HG03575 (cell line): Measurements from ENCODE around the gene CALCB.

Source experiments
- ATAC-seq: cut with Tn5 transposase; IDR thresholded peaks from one replicate; pipeline ENCODE4 v1.9.1; 2021; ENCODE audit not compliant: unreplicated experiment, insufficient number of reproducible peaks, low FRiP score; ENCODE audit errors: extremely low read depth

CALCB gene

DNA sequence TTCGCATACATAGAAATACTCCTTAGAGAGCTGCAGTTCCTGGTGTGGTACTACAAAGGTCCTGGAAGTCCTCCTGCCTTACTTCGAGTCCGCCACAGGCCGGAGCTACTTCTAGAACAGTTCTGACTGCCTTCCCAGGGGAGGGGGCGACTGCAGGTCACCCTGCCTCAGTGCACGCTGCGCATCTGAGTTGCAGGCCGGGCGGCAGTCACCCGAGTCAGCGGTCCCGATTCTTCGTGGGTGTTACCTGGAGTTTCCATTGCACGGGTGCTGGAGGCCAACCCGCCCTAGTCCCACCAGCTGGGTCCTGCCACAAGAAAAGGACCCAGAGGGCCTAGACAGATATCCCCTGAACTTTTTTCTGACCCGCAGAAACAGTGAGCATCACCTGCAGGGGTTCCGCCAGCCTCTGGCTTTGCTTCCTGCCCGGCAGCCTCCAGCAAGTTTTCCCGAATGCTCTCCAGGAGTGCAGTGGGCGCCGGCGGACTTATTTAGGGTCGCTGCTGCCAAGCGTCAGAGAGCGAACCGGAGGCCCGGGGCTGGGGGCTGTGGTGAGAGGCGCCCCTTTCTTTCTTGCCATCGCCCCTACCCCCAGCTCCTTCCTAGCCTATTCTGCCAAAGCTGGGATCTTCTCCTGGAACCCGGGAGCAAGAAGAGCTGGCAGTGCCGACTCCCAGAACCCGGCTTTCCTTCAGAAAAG is 1.7 kb upstream of the CALCB start:
- no peak for ATAC-seq

DNA sequence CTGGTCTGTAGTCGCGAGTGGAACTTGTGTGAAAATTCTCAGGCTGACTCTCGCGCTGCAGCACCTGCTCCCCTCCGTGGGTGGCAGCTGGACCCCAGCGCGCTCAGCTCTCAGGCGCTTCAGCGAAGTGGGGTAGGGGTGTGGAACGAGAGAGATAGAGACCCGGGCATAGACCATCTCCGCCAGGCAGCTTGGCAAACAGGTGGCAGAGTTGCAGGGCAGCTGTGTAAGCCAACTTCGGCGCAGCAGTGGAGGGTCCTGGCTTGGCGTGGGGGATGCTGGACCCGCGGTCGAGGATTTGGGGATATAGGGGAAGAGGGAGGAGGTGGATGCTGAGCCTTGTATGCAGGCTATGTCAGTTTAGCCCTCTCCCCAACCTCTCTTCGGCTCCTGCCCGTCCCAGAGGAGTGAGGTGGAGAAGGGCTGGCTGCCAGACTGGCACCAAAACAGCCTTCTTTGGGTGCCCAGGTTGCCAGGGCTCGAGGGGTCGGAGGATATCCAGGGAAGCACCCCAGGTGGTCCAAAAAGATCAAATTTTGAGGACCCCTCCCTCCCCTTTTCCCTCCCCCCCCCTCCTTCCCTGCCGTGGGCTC is 746 bp upstream of the CALCB start:
- ATAC-seq = no peak

DNA sequence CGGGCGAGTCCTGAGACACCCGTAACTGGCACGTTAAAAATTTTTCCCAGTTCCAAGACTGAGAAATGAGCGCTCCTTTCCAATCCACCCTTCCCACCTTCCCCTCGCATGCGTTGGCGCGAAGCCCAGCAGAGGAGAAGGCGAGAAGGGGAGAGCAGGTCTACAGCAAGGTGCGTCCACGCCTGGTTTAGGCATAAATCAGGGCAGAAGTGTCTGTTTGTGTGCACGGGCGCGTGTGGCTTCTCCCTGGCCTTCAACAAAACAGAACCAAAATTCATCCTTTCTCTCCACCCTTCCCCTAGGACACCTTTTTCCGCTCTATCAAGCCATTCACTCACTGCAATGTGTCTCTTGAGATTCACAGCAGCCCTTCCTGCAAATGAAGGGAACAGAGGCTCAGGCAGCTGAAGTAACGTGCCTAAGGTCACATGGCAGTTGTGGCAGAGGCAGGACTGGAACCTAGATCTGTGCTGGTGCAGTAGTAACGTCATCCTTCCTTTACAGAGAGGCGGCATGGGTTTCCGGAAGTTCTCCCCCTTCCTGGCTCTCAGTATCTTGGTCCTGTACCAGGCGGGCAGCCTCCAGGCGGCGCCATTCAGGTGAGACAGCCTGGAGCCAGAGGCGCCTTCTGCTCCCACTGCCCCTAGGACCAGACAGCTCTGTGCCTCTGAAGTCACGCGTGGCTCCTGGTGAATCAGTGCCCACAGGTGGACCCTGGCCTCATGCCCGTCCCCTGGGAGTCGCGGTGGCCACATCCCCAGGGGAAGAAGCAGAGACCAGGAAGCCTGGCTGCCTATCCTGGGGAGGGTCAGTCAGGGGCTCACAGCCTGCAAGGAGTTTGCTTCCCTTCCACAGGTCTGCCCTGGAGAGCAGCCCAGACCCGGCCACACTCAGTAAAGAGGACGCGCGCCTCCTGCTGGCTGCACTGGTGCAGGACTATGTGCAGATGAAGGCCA is 1.1 kb downstream of the CALCB start:
- peak; percentile 64 for ATAC-seq

DNA sequence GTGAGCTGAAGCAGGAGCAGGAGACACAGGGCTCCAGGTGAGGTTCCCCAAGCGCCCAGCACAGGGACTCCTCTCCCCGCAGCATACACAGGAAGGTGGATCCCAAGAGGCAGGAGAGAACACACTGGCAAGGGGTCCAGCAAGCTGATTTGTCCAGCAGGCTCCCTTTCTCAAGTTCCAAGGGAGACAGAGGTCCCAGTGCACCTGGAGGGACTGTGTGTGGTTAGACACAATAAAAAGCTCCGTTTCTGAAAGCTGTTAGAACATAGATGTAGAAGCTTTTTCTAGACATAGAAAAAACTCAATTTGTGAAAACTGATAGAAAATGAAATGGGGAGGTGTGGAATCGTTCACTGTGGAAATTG is 1.8 kb downstream of the CALCB start:
- no peak for ATAC-seq

DNA sequence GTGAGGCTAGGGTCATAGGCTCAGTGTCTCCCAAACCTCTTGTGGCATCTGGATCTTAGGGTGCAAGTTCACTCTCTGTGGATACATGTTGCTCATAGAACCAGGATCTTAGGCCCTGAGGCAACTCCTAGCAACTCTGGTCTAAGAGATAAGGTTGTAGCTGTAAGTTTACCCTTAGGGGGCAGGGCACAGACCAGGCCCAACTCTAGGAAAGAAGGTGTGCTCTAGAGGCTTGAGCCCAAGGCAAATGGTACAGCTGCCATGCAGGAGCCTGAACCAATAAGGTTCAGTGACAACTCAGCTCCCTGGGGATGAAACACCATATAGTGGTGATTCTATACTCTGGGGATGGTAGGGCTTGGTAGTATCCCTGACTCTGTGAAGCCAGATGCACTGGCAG is 17.8 kb downstream of the CALCB start:
- ATAC-seq = no peak

DNA sequence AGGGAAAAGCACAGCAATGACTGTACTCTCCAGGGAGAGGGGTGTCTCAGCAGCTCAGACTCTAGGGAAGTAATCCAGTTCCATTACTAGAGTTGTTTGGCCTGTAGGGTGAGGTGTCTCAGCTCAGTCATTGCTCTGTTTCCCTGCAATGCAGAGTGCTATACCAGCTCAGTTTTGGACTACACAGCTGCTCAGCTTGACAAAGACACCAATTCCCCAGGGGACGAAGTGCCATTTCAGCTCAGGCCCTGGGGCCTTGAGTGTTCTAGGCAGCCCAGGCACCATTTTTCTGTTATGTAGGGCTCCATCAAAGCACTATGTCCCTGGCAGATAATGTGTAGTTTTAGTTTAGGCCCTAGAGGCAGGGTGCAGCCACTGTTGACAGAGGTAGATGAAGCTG is 18.2 kb downstream of the CALCB start:
- no peak for ATAC-seq

DNA sequence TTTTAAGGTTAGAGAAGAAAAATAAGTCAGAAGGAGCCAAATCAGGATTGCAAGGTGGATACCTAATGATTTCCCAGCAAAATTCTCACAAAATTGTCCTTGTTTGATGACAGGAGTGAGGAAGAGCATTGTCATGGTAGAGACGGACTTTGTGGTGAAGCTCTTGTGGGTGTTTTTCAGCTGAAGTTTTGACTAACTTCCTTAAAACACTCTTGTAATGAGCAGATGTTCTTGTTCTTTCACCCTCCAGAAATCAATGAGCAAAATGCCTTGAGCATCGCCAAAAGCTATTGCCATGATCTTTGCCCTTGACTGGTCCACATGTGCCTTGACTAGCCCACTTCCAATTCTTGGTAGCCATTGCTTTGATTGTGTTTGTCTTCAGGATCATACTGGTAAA is 20.0 kb downstream of the CALCB start:
- ATAC-seq = peak; percentile 67

DNA sequence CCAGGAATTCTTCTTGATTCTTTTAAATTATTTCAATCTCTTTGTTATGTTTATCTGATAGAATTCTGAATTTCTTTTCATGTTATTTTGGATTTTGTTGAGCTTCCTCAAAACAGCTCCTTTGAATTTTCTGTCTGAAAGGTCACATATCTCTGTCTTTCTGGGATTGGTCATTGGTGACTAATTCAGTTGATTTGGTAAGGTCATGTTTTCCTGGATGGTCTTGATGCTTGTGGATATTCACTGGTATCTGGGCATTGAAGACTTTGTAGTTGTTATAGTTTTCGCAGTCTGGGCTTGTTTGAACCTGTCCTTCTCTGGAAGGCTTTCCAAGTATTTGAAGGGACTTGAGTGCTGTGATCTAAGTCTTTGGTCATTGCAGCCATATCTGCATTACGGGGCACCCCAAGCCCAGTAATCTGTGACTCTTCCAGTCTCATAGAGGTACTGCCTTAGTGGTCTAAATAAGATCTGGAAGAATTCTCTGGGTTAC is 22.4 kb downstream of the CALCB start:
- no peak for ATAC-seq

DNA sequence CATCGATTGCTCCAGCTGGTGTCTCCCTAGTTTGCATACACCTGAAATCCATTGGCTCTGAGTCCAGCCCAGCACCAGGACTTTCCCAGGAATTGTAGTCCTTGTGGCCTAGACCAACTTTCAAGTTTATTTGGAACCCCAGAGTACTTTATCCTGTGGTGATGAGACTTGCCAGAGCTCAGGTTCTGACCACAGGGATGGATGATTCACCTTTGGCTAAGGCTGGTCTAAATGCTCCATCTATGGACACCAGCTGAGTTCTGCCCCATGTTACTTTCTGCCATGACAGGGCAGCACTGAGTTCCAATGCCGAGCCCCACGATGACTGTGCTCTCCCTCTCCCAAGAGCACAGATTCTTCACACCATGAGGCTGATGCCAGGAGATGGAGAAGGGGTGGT is 24.0 kb downstream of the CALCB start:
- no peak for ATAC-seq

DNA sequence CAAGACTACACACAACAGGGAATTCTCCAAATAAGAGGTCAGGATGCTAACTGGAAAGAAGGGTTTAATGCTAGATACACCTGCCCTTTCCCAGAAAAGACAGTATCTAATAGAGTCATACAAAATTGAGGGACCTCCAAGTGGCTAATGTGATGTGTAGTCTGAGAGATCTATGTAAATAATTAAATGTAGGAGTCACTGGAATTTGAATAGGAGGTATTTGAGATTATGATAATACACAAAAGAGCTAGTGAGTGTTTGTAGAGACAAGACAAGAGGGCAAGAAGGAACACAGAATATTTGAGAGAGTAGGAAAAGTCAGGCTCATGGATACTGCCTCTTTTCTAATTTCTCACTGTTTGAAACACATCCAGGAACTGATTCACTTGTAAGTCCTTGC is 25.9 kb downstream of the CALCB start:
- ATAC-seq = no peak

DNA sequence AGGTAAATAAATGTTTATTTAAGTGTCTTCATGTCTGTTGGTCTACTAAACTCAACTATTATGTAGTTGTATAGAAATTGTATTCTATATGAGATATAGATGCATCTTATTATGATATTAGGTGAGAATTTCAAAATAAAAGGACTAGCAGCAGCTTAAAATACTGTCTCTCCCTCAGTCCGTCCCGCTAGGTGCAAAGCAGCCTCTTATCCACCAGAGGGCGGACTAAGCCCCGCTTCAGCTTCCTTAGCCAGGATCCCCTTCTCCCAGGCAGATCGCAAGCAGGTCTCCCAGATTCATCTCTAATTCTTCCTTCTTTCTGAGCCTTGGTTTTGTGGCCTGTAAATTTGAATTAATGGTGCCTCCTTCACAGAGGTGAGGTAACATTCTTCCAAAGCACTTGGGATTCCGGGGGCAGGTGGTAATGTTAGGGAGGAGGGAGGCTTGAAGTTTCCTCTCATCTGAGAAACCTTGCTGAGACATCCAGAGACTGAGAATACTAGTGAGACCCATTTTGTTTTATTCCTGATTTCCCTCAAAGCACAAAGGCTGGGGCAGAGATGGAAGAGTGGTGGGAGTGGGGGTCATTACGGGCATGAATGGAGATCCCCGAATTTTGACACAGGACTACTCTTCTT is 27.8 kb downstream of the CALCB start:
- no peak for ATAC-seq

DNA sequence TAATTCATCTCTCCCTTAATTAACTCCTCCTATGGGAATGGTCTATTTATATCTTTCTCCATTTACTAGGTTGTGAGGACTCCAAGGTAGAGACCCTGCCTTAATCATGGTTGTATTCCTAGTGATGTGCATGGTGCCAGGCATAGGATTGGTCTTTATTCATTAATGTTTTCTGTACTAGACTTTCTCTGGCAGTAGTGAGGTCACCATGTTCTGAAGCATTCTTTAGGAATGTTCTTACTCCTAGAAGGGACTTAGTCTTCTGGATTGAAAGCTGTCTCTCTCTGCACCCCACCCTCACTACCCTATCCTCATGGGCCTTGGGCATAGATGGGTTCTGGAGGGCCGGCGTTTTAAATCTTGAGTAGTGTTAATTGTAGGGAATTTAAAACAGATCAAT is 30.8 kb downstream of the CALCB start:
- no peak for ATAC-seq

DNA sequence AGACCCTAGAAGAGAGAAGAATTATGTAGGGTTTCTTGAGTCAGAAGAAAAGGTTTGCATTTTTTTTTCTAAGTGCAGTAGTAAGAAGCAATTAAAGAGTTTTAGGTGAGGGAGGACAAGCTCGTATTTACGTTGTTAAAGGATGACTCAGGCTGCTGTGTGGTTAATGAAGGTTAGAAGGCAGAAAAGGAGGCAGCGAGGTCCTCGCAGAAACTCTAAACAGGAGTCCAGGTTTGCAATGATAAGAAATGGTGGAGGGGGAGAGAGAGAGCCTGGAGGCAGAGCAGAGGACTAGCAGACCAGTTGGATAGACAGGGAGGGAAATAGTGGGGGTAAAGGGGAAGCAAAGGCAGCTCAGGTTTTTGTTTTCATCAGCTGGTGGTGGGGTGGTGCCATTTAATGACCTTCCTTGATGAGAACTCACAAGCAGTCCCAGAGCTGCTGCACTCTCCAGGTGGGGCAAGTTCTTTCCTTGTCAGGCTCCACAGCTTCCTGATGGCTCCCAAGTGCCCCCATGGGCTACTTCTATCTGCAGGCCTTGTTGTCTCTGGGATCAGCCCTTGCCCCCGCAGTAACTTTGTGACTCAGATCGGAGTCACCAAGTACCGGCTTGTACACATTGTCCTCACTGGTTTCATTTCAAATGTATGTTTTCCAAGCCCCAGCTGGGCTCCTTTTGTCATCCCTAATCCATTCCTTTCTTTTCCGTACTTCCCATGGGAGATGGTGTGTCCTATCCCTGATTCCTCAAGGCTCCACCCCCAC is 33.0 kb downstream of the CALCB start:
- no peak for ATAC-seq

DNA sequence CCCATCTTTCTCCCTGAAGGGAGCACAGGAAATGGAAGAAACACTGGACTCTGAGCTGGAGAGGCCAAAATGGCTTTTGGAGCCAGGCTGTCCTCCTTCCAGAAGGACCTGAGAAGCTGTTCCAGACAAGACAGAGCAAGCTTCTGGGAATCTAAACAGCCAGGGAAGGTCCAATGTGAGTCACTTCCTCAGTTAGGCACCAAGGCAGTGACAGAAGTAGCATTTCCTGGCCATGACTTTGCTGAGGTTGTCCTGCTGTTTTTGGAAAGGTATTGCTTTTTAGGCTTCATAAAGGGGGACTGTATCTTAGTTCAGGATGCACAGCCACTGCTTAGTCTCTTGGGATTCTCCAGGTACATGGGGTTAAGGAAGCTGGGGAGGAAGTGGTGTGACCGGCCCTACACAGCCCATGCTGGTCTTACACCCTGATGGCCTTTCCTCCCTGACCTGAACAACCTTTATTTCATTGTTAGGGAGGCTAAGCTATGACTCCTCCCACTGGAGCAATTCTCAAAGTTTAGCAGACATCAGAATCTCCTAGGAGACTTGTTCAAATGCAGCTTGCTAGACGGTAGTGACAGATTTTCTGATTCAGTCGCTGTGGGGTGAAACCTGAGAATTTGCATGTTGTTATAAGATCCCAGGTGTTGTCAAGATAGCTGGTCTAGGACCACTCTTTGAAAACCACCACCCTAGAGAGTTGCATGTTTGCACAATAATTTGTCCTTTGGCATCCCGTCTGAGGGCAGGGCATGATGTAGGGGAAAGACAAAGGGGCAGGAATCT is 34.5 kb downstream of the CALCB start:
- peak; percentile 53 for ATAC-seq

DNA sequence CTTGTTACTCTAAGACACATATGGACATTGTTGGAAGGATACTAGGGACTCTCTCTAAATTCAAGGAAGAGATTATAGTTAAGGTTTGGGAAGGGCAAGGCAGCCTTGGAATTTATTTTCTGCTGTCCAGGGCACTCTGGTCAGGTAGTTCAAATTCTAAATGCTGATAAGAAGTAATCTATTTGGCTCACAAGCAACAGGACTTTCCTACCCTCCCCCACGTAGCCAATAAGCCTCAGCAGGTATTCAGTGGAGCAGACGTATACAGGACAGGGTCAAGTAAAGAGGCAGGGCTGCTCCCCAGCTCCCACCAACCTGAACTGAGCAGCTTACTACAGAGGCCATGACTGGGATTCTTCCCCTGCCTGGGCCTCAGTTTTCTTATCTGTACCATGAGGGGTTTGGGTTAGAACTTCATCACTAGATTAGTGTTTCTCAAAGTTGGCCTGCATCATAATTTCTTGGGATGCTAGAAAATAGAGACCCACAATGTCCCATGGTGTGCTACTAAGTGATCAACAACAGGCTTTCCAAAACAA is 35.3 kb downstream of the CALCB start:
- no peak for ATAC-seq

DNA sequence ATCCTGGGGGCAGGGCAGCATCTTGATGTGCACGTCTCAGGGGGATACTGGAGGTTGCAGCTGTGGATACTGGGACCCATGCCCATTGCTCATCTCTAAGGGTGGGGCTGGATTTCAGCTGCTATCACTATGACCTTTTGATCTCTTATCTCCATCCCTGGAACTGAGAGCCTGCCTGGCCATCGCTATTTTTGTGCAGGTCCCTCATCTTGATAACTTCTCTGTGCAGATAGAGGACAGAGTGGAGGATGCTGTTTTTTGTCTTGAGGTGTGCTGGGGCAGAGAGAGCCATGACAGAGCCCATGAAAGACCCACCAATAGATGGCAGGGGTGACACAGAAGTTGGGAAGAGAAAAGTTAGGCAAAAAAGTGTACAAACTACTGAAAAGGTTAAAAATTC is 36.2 kb downstream of the CALCB start:
- ATAC-seq = no peak

DNA sequence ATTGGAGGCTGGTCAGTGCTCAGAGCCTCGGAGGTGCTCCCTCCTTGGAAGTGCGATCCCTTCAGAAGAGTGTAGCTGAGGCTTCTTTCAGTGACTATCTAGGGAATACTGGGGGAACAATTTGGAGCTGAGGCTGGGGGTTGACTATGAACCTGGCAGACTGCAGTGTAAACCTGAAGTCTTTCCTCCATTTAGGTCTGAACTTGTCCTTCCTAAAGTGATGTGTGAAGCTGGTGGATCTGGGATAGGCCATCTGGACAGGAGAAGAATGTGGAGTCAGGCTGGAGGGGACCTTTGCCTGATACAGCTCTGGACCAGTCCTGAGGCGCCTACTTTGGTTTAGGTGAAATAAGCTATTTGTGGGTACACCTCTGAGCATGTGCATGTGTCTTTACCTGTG is 37.8 kb downstream of the CALCB start:
- no peak for ATAC-seq

DNA sequence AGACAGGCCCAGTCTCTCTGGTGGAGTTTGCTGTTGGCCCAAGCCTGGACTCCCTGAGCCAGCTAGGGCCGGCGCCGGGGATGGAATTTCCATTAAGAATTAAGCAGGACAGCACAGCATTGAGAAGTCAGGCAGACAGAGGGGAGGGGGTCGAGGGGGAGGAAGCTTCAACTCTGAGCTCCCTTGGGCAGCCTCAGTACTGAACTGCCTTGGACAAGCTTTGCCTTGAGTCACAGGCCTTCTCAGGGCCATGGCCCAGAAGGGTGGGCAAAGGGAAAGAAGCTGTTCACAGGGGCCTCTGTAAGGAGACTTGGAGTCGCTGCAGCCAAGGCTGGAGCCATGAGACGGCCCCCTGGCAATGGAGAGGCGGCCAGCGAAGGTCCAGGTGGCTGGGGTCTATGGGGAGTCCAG is 38.7 kb downstream of the CALCB start:
- no peak for ATAC-seq
